ENCODE data around the gene SEPTIN8.

Gene SEPTIN8

DNA sequence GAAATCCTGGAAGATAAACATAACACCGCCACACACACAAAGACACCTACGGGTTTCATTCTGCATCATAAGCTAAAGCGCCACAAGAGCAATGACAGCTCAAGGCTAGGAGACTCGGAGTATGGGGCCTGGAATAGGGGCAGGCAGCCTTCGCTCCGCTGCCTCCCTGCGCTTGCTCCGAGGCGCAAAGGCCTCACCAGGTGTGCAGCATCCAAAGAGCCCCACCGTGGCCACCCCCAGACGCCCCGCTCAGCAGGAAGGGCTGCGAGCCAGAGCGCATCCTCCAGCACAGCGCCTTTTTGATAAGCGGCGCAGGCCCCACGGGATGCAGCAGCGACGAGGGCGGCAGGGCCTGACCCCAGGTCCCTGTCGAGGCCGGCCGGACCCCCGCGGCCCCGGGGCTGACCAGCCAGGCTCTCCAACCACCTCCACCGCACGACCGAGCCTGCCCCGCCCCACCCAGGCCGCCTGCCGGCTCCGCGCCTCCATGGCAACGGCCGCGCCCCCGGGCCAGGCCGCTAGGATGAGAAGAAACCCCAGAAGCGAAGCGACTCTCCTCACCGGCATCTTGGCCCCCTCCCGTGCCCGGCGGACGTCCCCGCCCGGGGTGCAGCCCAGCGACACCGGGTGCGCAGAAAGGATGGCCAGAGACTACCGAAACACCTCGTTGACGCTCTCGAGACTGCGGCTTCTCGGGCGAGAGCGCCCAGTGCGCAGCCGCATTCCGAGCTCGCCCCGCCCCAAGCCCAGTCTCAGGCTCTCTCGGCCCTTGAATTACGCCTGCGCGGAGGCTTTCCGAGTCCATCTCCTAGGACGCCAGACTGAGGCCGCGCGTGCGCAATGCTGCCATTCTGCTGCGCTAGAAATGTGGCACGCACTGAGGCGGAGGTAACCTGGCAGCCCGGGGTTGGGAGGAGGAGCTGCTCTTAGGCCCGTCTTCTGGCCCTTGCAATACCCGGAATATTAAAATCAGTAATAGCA lies 39.9 kb downstream of the SEPTIN8 start, which contains the start of gene KIF3A (continued):
- TF ChIP-seq, protein P1, sequence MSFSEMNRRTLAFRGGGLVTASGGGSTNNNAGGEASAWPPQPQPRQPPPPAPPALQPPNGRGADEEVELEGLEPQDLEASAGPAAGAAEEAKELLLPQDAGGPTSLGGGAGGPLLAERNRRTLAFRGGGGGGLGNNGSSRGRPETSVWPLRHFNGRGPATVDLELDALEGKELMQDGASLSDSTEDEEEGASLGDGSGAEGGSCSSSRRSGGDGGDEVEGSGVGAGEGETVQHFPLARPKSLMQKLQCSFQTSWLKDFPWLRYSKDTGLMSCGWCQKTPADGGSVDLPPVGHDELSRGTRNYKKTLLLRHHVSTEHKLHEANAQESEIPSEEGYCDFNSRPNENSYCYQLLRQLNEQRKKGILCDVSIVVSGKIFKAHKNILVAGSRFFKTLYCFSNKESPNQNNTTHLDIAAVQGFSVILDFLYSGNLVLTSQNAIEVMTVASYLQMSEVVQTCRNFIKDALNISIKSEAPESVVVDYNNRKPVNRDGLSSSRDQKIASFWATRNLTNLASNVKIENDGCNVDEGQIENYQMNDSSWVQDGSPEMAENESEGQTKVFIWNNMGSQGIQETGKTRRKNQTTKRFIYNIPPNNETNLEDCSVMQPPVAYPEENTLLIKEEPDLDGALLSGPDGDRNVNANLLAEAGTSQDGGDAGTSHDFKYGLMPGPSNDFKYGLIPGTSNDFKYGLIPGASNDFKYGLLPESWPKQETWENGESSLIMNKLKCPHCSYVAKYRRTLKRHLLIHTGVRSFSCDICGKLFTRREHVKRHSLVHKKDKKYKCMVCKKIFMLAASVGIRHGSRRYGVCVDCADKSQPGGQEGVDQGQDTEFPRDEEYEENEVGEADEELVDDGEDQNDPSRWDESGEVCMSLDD (tag by site-specific recombination; IDR thresholded peaks at IDR 0.05) = no peak
- TF ChIP-seq ZNF19 (tag by site-specific recombination; IDR thresholded peaks at IDR 0.05; ENCODE audit: low read depth) (no peak), ZBTB1 (tag by site-specific recombination; IDR thresholded peaks at IDR 0.05) (no peak), WT1 (tag by site-specific recombination; IDR thresholded peaks at IDR 0.05) (no peak), ZNF571 (tag by site-specific recombination; IDR thresholded peaks at IDR 0.05) (no peak), ZNF529 (tag by site-specific recombination; IDR thresholded peaks at IDR 0.05; ENCODE audit: insufficient replicate concordance) (no peak), ZBTB8A (tag by site-specific recombination; IDR thresholded peaks at IDR 0.05) (peak; percentile 91), ZFHX2 (tag by site-specific recombination; conservative IDR thresholded peaks at IDR 0.05) (peak; percentile 53; the same call in 1 of the 2 replicates), KLF10 (tag by site-specific recombination; IDR thresholded peaks at IDR 0.05) (peak; percentile 80), BCL11B (tag by site-specific recombination; IDR thresholded peaks at IDR 0.05; ENCODE audit: low read depth) (no peak), MEIS1 (CRISPR knock-in tag; IDR thresholded peaks at IDR 0.05; ENCODE audit: borderline replicate concordance) (no peak), ZNF354C (tag by site-specific recombination; IDR thresholded peaks at IDR 0.05; ENCODE audit: borderline replicate concordance, low read depth) (no peak), KLF1 (tag by site-specific recombination; IDR thresholded peaks at IDR 0.05) (no peak; the same call in none of the 2 replicates), ZNF843 (tag by site-specific recombination; IDR thresholded peaks at IDR 0.05) (no peak), ZNF670 (tag by site-specific recombination; IDR thresholded peaks at IDR 0.05; ENCODE audit: low read depth) (no peak), ZNF324 (tag by site-specific recombination; IDR thresholded peaks at IDR 0.05) (no peak), SCRT1 (tag by site-specific recombination; IDR thresholded peaks at IDR 0.05; ENCODE audit: borderline replicate concordance) (no peak), ZNF184 (tag by site-specific recombination; IDR thresholded peaks at IDR 0.05) (0 out of 2 replicates have a peak, but pooled peaks have one; percentile 38), KLF9 (tag by site-specific recombination; IDR thresholded peaks at IDR 0.05; ENCODE audit: low read depth) (peak; percentile 90), ZNF561 (tag by site-specific recombination; IDR thresholded peaks at IDR 0.05; ENCODE audit: borderline replicate concordance) (peak; percentile 70), ZNF138 (tag by site-specific recombination; IDR thresholded peaks at IDR 0.05; ENCODE audit: borderline replicate concordance) (no peak), ZNF121 (tag by site-specific recombination; IDR thresholded peaks at IDR 0.05) (no peak), KLF8 (tag by site-specific recombination; IDR thresholded peaks at IDR 0.05) (peak; percentile 72; the same call in 1 of the 2 replicates), ZNF311 (tag by site-specific recombination; IDR thresholded peaks at IDR 0.05; ENCODE audit: borderline replicate concordance) (no peak)
- TF ChIP-seq, protein P2, sequence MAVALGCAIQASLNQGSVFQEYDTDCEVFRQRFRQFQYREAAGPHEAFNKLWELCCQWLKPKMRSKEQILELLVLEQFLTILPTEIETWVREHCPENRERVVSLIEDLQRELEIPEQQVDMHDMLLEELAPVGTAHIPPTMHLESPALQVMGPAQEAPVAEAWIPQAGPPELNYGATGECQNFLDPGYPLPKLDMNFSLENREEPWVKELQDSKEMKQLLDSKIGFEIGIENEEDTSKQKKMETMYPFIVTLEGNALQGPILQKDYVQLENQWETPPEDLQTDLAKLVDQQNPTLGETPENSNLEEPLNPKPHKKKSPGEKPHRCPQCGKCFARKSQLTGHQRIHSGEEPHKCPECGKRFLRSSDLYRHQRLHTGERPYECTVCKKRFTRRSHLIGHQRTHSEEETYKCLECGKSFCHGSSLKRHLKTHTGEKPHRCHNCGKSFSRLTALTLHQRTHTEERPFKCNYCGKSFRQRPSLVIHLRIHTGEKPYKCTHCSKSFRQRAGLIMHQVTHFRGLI (tag by site-specific recombination; IDR thresholded peaks at IDR 0.05) = peak; percentile 66; the same call in 1 of the 2 replicates
- TF ChIP-seq, protein P3, sequence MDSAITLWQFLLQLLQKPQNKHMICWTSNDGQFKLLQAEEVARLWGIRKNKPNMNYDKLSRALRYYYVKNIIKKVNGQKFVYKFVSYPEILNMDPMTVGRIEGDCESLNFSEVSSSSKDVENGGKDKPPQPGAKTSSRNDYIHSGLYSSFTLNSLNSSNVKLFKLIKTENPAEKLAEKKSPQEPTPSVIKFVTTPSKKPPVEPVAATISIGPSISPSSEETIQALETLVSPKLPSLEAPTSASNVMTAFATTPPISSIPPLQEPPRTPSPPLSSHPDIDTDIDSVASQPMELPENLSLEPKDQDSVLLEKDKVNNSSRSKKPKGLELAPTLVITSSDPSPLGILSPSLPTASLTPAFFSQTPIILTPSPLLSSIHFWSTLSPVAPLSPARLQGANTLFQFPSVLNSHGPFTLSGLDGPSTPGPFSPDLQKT (IDR thresholded peaks at IDR 0.05; ENCODE audit: borderline replicate concordance, low read depth, low read length) = no peak
- TF ChIP-seq, protein P4, sequence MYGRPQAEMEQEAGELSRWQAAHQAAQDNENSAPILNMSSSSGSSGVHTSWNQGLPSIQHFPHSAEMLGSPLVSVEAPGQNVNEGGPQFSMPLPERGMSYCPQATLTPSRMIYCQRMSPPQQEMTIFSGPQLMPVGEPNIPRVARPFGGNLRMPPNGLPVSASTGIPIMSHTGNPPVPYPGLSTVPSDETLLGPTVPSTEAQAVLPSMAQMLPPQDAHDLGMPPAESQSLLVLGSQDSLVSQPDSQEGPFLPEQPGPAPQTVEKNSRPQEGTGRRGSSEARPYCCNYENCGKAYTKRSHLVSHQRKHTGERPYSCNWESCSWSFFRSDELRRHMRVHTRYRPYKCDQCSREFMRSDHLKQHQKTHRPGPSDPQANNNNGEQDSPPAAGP (tag by site-specific recombination; IDR thresholded peaks at IDR 0.05) = 0 out of 2 replicates have a peak, but pooled peaks have one; percentile 30
- TF ChIP-seq, protein P5, sequence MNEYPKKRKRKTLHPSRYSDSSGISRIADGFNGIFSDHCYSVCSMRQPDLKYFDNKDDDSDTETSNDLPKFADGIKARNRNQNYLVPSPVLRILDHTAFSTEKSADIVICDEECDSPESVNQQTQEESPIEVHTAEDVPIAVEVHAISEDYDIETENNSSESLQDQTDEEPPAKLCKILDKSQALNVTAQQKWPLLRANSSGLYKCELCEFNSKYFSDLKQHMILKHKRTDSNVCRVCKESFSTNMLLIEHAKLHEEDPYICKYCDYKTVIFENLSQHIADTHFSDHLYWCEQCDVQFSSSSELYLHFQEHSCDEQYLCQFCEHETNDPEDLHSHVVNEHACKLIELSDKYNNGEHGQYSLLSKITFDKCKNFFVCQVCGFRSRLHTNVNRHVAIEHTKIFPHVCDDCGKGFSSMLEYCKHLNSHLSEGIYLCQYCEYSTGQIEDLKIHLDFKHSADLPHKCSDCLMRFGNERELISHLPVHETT (tag by site-specific recombination; IDR thresholded peaks at IDR 0.05) = no peak
- TF ChIP-seq, protein P6, sequence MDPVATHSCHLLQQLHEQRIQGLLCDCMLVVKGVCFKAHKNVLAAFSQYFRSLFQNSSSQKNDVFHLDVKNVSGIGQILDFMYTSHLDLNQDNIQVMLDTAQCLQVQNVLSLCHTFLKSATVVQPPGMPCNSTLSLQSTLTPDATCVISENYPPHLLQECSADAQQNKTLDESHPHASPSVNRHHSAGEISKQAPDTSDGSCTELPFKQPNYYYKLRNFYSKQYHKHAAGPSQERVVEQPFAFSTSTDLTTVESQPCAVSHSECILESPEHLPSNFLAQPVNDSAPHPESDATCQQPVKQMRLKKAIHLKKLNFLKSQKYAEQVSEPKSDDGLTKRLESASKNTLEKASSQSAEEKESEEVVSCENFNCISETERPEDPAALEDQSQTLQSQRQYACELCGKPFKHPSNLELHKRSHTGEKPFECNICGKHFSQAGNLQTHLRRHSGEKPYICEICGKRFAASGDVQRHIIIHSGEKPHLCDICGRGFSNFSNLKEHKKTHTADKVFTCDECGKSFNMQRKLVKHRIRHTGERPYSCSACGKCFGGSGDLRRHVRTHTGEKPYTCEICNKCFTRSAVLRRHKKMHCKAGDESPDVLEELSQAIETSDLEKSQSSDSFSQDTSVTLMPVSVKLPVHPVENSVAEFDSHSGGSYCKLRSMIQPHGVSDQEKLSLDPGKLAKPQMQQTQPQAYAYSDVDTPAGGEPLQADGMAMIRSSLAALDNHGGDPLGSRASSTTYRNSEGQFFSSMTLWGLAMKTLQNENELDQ (tag by site-specific recombination; IDR thresholded peaks at IDR 0.05; ENCODE audit: low read depth) = no peak
